ENCODE data around the gene C1QTNF5. TPM values are rescaled to one million over a fixed set of nuclear protein-coding genes. Genes with fewer than 3 reads are reported as not detected.
A peak's percentile ranks its signal among the peaks of the same experiment; 100 is the strongest.
"Not testable (repeated sequence)": the region's sequence is repeated elsewhere in the genome, so short reads cannot be mapped to it uniquely, and the experiment has no call there.

Gene C1QTNF5
- total RNA-seq (2014; rRNA removed; shearing (Covaris generic)) = 2.3 and 4.4 TPM in 2 replicates

- DNase-seq (ENCODE audit: low read depth) = peak; percentile 53
Observed at GRCh38 chr11:119340335-119341221, at the start of gene C1QTNF5. Gene C1QTNF5 (minus strand): TSS chr11:119340883. CDS start chr11:119340397, 486 bp downstream.

GRCh38 chr11:119389611-119390254 is 49.0 kb upstream of the C1QTNF5 start:
- DNase-seq (ENCODE audit: low read depth) = no peak

- DNase-seq (ENCODE audit: low read depth) = no peak
Observed at GRCh38 chr11:119388103-119388502, 47.4 kb upstream of the C1QTNF5 start.

- DNase-seq (ENCODE audit: low read depth) = no peak
Observed at GRCh38 chr11:119384332-119384731, 43.6 kb upstream of the C1QTNF5 start.

GRCh38 chr11:119382513-119382912 is 41.8 kb upstream of the C1QTNF5 start:
- not testable (repeated sequence) for DNase-seq (ENCODE audit: low read depth)

- no peak for DNase-seq (ENCODE audit: low read depth)
Observed at GRCh38 chr11:119382101-119382500, 41.4 kb upstream of the C1QTNF5 start.

- peak; percentile 94 for DNase-seq (ENCODE audit: low read depth)
Observed at GRCh38 chr11:119381181-119381988, 40.7 kb upstream of the C1QTNF5 start, which contains the start of gene USP2. Gene USP2 (minus strand): TSS chr11:119381690. CDS start chr11:119373480, 8,210 bp downstream.

GRCh38 chr11:119380827-119381180 is 40.1 kb upstream of the C1QTNF5 start:
- peak; percentile 14 for DNase-seq (ENCODE audit: low read depth)

- DNase-seq (ENCODE audit: low read depth) = no peak
Observed at GRCh38 chr11:119380160-119380826, 39.6 kb upstream of the C1QTNF5 start.

- no peak for DNase-seq (ENCODE audit: low read depth)
Observed at GRCh38 chr11:119378851-119379465, 38.3 kb upstream of the C1QTNF5 start.

GRCh38 chr11:119377961-119378667 is 37.4 kb upstream of the C1QTNF5 start:
- DNase-seq (ENCODE audit: low read depth) = no peak

- no peak for DNase-seq (ENCODE audit: low read depth)
Observed at GRCh38 chr11:119377112-119377901, 36.6 kb upstream of the C1QTNF5 start.

- no peak for DNase-seq (ENCODE audit: low read depth)
Observed at GRCh38 chr11:119376197-119376847, 35.6 kb upstream of the C1QTNF5 start.

GRCh38 chr11:119375337-119376196 is 34.9 kb upstream of the C1QTNF5 start:
- peak; percentile 47 for DNase-seq (ENCODE audit: low read depth)

GRCh38 chr11:119374632-119375336 is 34.1 kb upstream of the C1QTNF5 start:
- peak; percentile 20 for DNase-seq (ENCODE audit: low read depth)

- DNase-seq (ENCODE audit: low read depth) = peak; percentile 63
Observed at GRCh38 chr11:119373921-119374631, 33.4 kb upstream of the C1QTNF5 start.
